ENCODE measurements around the gene SLC27A2.

- TF ChIP-seq TAF1 (IDR thresholded peaks at IDR 0.05; ENCODE audit: borderline replicate concordance, insufficient read depth, low read length) (no peak), POLR2AphosphoS5 (IDR thresholded peaks at IDR 0.05; ENCODE audit: low read depth, low read length) (no peak), SIN3A (IDR thresholded peaks at IDR 0.05; ENCODE audit: borderline replicate concordance, insufficient read depth, low read length) (no peak), REST (IDR thresholded peaks at IDR 0.05; ENCODE audit: insufficient read depth in 1 of 2, low read depth in 2 of 2, low read length in 2 of 2) (no peak)
Observed at GRCh38 chr15:50259276-50259675, 77.3 kb downstream of the SLC27A2 start.
